Measurements from ENCODE around the gene LDLRAP1.

- TF ChIP-seq EP300 (IDR thresholded peaks at IDR 0.05) (no peak), POLR2A (IDR thresholded peaks at IDR 0.05) (no peak), CTCF (IDR thresholded peaks at IDR 0.05) (no peak)
Measured at GRCh38 chr1:25494952-25495351, 48.5 kb upstream of the LDLRAP1 start.

Data from sigmoid colon (tissue), 4 donors.